Measurements from ENCODE around the gene SMIM13.

GRCh38 chr6:11093376-11093625 lies 333 bp upstream of the SMIM13 start:
- no peak for TF ChIP-seq CTCF (IDR thresholded peaks at IDR 0.05; ENCODE audit: insufficient read depth, low read length, poor library complexity, severe bottlenecking)
- TF ChIP-seq EZH2phosphoT487 (conservative IDR thresholded peaks at IDR 0.05; ENCODE audit: low read length): no peak

All from SU-DHL-6 (cell line).